CD8-positive, alpha-beta memory T cell (primary cell): ENCODE results near the gene LIN52. TPM values are rescaled to one million over a fixed set of nuclear protein-coding genes. Genes with fewer than 3 reads are reported as not detected.
"Not testable (repeated sequence)": the region's sequence is repeated elsewhere in the genome, so short reads cannot be mapped to it uniquely, and the experiment has no call there.

ENCODE experiments used
- CTCF ChIA-PET: fragments of 350-600 bp; sonication (Branson Sonifier 250); formaldehyde crosslinking; loops from one replicate; lab custom pipeline; 2021; ENCODE audit warnings: antibody characterized with exemption; lab: Charles Lee
- POLR2A ChIA-PET: fragments of 350-600 bp; sonication (Branson Sonifier 250); formaldehyde crosslinking; loops from one replicate; lab custom pipeline; 2021; ENCODE audit warnings: antibody characterized with exemption; lab: Charles Lee
- DNase-seq, 5 donors: peaks; one replicate each; pipeline versions ENCODE4 v3.0.0 to v3.0.0-alpha.2; 2020 to 2022; ENCODE audit warnings: mixed read lengths in 1 of 5
- H3K27ac ChIP-seq: one replicate; pipeline ENCODE4 v1.7.0; 2013; ENCODE audit warnings: low read depth, mild to moderate bottlenecking, low read length, moderate library complexity
- H3K27me3 ChIP-seq: 2 replicates; pipeline ENCODE4 v1.7.0; 2013; ENCODE audit warnings: low read length, mild to moderate bottlenecking; ENCODE audit not compliant: insufficient read depth, poor library complexity, severe bottlenecking
- H3K36me3 ChIP-seq: 2 replicates; pipeline ENCODE4 v1.7.0; 2013; ENCODE audit warnings: mild to moderate bottlenecking, low read length, moderate library complexity; ENCODE audit not compliant: insufficient read depth
- H3K4me1 ChIP-seq: 2 replicates; pipeline ENCODE4 v1.7.0; 2013; ENCODE audit warnings: mild to moderate bottlenecking, low read length, moderate library complexity; ENCODE audit not compliant: insufficient read depth
- H3K4me3 ChIP-seq: 2 replicates; pipeline ENCODE4 v1.7.0; 2013; ENCODE audit warnings: mild to moderate bottlenecking, low read length
- H3K9me3 ChIP-seq: 2 replicates; pipeline ENCODE4 v1.7.0; 2013; ENCODE audit warnings: mild to moderate bottlenecking, low read length
- H3K27ac Mint-ChIP-seq, 8 donors: one replicate each; pipeline ENCODE4 v1.8.0; 2020 to 2021; ENCODE audit warnings: mixed read lengths in 8 of 8, mild to moderate bottlenecking in 6 of 8, inconsistent platforms in 3 of 8, moderate library complexity in 3 of 8
- H3K27me3 Mint-ChIP-seq, 2 donors: one replicate each; pipeline ENCODE4 v1.8.0; 2020 to 2021; ENCODE audit warnings: mixed read lengths in 2 of 2, mild to moderate bottlenecking in 1 of 2, moderate library complexity in 1 of 2
- H3K36me3 Mint-ChIP-seq, 3 donors: one replicate each; pipeline ENCODE4 v1.8.0; 2020 to 2021; ENCODE audit warnings: mixed read lengths in 3 of 3, inconsistent platforms in 1 of 3, mild to moderate bottlenecking in 1 of 3
- H3K4me1 Mint-ChIP-seq, 3 donors: one replicate each; pipeline ENCODE4 v1.8.0; 2020 to 2021; ENCODE audit warnings: mixed read lengths in 3 of 3, inconsistent platforms in 1 of 3, mild to moderate bottlenecking in 1 of 3
- H3K4me3 Mint-ChIP-seq, 7 donors: one replicate each; pipeline ENCODE4 v1.8.0; 2020 to 2021; ENCODE audit warnings: mixed read lengths in 7 of 7, mild to moderate bottlenecking in 6 of 7, moderate library complexity in 4 of 7, inconsistent platforms in 2 of 7
- H3K9me3 Mint-ChIP-seq, 5 donors: one replicate each; pipeline ENCODE4 v1.8.0; 2020 to 2022; ENCODE audit warnings: mixed read lengths in 5 of 5, mild to moderate bottlenecking in 3 of 5, moderate library complexity in 2 of 5, inconsistent platforms in 1 of 5
- polyA plus RNA-seq: library from polyadenylated mRNA; unstranded; fragments of 300-500 nt; fragmentation: Illumina TruSeq; gene quantifications from one replicate; pipeline ENCODE4 v1.2.3, GENCODE V29; 2021
- total RNA-seq, 2 experiments: library from RNA; stranded (reverse); gene quantifications; one replicate each; pipeline ENCODE4 v1.2.3, GENCODE V29; 2021

LIN52 gene
- total and polyA plus RNA-seq, 3 experiments from 2014 or later = 13.9 to 19.3 (median 17.7) TPM

- POLR2A ChIA-PET = interaction anchor here (0.5 to 1.0 kb wide), 4 partner anchors 134 to 1898 kb away, joined by 3 read pairs; partner anchors contain the start of genes ACOT2, COQ6 and FAM161B
- Mint-ChIP-seq H3K4me1 (peaks cover 32 to 44% (median 33%) of the 10 kb centered on the region in 3 donors), H3K27me3 (peaks cover 0 to 5% of the 10 kb centered on the region in 2 donors), H3K9me3 (no peaks in the 10 kb centered on the region), H3K27ac (peak overlapping the region; percentile 80 to 99 (median 97)), H3K36me3 (peaks cover 0 to 12% (median 7%) of the 10 kb centered on the region in 3 donors), H3K4me3 (peak overlapping the region; percentile 86 to 100 (median 99))
- CTCF ChIA-PET = interaction anchor here (1.0 kb wide), 1 partner anchor 12 kb away, joined by 3 read pairs; no protein-coding TSS in a partner anchor
- Histone ChIP-seq H3K4me1 (peaks cover 26% of the 10 kb centered on the region), H3K27ac (peak overlapping the region; percentile 68), H3K4me3 (peak overlapping the region; percentile 84), H3K27me3 (no peaks in the 10 kb centered on the region), H3K9me3 (no peaks in the 10 kb centered on the region), H3K36me3 (no peaks in the 10 kb centered on the region)
- DNase-seq = no peak
These were observed 926 bp upstream of the LIN52 start for GRCh38 chr14:74083784-74084276.

GRCh38 chr14:74085047-74085637, 386 bp downstream of the LIN52 start:
- CTCF ChIA-PET = no interaction called here
- peaks cover 4 to 16% (median 10%) of the 10 kb centered on the region in 3 donors for H3K36me3 Mint-ChIP-seq
- H3K27me3 ChIP-seq = no peaks in the 10 kb centered on the region

GRCh38 chr14:74085828-74086227, 1.1 kb downstream of the LIN52 start:
- peaks cover 4 to 19% (median 7%) of the 10 kb centered on the region in 3 donors for H3K36me3 Mint-ChIP-seq
- ChIA-PET CTCF (no interaction called here), POLR2A (no interaction called here)
- Histone ChIP-seq H3K9me3 (no peaks in the 10 kb centered on the region), H3K4me1 (peaks cover 26% of the 10 kb centered on the region), H3K27me3 (no peaks in the 10 kb centered on the region), H3K27ac (peak overlapping the region; percentile 64), H3K4me3 (peak overlapping the region; percentile 80), H3K36me3 (no peaks in the 10 kb centered on the region)
- DNase-seq = no peak
- peaks cover 37 to 55% (median 44%) of the 10 kb centered on the region in 3 donors for H3K4me1 Mint-ChIP-seq
- peaks cover 0 to 5% of the 10 kb centered on the region in 2 donors for H3K27me3 Mint-ChIP-seq
- H3K27ac Mint-ChIP-seq = peak overlapping the region in 5 of 8 donors; percentile 82 to 99 (median 97)
- no peaks in the 10 kb centered on the region for H3K9me3 Mint-ChIP-seq
- H3K4me3 Mint-ChIP-seq = peak overlapping the region; percentile 86 to 100 (median 99)

More at GRCh38 chr14:74085047-74085637, 386 bp downstream of the LIN52 start:
- Mint-ChIP-seq H3K4me3 (peak overlapping the region; percentile 86 to 100 (median 99)), H3K9me3 (no peaks in the 10 kb centered on the region), H3K27ac (peak overlapping the region; percentile 80 to 99 (median 97)), H3K27me3 (peaks cover 0 to 5% of the 10 kb centered on the region in 2 donors), H3K4me1 (peaks cover 37 to 53% (median 41%) of the 10 kb centered on the region in 3 donors)
- Histone ChIP-seq H3K27ac (peak overlapping the region; percentile 64), H3K9me3 (no peaks in the 10 kb centered on the region), H3K36me3 (no peaks in the 10 kb centered on the region), H3K4me1 (peaks cover 26% of the 10 kb centered on the region), H3K4me3 (peak overlapping the region; percentile 80)
- POLR2A ChIA-PET = interaction anchor here (0.5 to 1.0 kb wide), 2 partner anchors 100 to 516 kb away, joined by 3 to 5 read pairs; partner anchors contain the start of gene ACOT2
- no peak for DNase-seq

- CTCF ChIA-PET = no interaction called here
- peaks cover 0 to 5% of the 10 kb centered on the region in 2 donors for H3K27me3 Mint-ChIP-seq
- H3K36me3 ChIP-seq = no peaks in the 10 kb centered on the region
- POLR2A ChIA-PET = no interaction called here
- DNase-seq = no peak
- H3K27me3 ChIP-seq = no peaks in the 10 kb centered on the region
- H3K9me3 Mint-ChIP-seq = no peaks in the 10 kb centered on the region
- no peak overlapping the region for H3K27ac ChIP-seq
- no peak overlapping the region for H3K4me3 ChIP-seq
- peaks cover 4 to 25% (median 8%) of the 10 kb centered on the region in 3 donors for H3K36me3 Mint-ChIP-seq
- H3K9me3 ChIP-seq = no peaks in the 10 kb centered on the region
- H3K4me1 Mint-ChIP-seq = peaks cover 23 to 35% (median 25%) of the 10 kb centered on the region in 3 donors
- peaks cover 16% of the 10 kb centered on the region for H3K4me1 ChIP-seq
- H3K27ac Mint-ChIP-seq = peak overlapping the region in 5 of 8 donors; percentile 0 to 59 (median 27)
- no peak overlapping the region for H3K4me3 Mint-ChIP-seq
These were observed 4.7 kb downstream of the LIN52 start for GRCh38 chr14:74089251-74090020.

- CTCF ChIA-PET = no interaction called here
These were observed 20.6 kb downstream of the LIN52 start for GRCh38 chr14:74105381-74105780.

GRCh38 chr14:74109369-74109768, 24.6 kb downstream of the LIN52 start:
- no peak for DNase-seq
- H3K4me1 ChIP-seq = no peaks in the 10 kb centered on the region
- Mint-ChIP-seq H3K4me3 (no peak overlapping the region), H3K36me3 (peaks cover 6 to 48% (median 18%) of the 10 kb centered on the region in 3 donors), H3K27ac (no peak overlapping the region), H3K9me3 (no peaks in the 10 kb centered on the region), H3K27me3 (no peaks in the 10 kb centered on the region), H3K4me1 (peaks cover 0 to 4% (median under 1%) of the 10 kb centered on the region in 3 donors)
- no peaks in the 10 kb centered on the region for H3K9me3 ChIP-seq
- ChIA-PET POLR2A (no interaction called here), CTCF (interaction anchor here (1.3 kb wide), 1 partner anchor 13 kb away, joined by 4 read pairs; no protein-coding TSS in a partner anchor)
- no peak overlapping the region for H3K4me3 ChIP-seq
- no peak overlapping the region for H3K27ac ChIP-seq
- no peaks in the 10 kb centered on the region for H3K27me3 ChIP-seq
- no peaks in the 10 kb centered on the region for H3K36me3 ChIP-seq

More at GRCh38 chr14:74105381-74105780, 20.6 kb downstream of the LIN52 start:
- POLR2A ChIA-PET = no interaction called here
- peaks cover 6 to 58% (median 17%) of the 10 kb centered on the region in 3 donors for H3K36me3 Mint-ChIP-seq
- no peak overlapping the region for H3K4me3 Mint-ChIP-seq
- H3K4me1 ChIP-seq = no peaks in the 10 kb centered on the region
- H3K27ac Mint-ChIP-seq = no peak overlapping the region
- no peaks in the 10 kb centered on the region for H3K36me3 ChIP-seq
- no peak overlapping the region for H3K27ac ChIP-seq
- H3K9me3 ChIP-seq = no peaks in the 10 kb centered on the region
- H3K9me3 Mint-ChIP-seq = no peaks in the 10 kb centered on the region
- H3K4me3 ChIP-seq = no peak overlapping the region
- H3K4me1 Mint-ChIP-seq = peaks cover 0 to 4% (median 2%) of the 10 kb centered on the region in 3 donors
- DNase-seq = no peak
- no peaks in the 10 kb centered on the region for H3K27me3 Mint-ChIP-seq
- no peaks in the 10 kb centered on the region for H3K27me3 ChIP-seq

GRCh38 chr14:74111395-74112216, 26.9 kb downstream of the LIN52 start:
- H3K27ac ChIP-seq, H3K4me3 Mint-ChIP-seq, H3K9me3 Mint-ChIP-seq, H3K4me1 Mint-ChIP-seq, H3K4me1 ChIP-seq, H3K27me3 Mint-ChIP-seq, H3K4me3 ChIP-seq, H3K27me3 ChIP-seq, H3K9me3 ChIP-seq, POLR2A ChIA-PET, H3K36me3 ChIP-seq, H3K27ac Mint-ChIP-seq: not testable (repeated sequence)
- H3K36me3 Mint-ChIP-seq = peaks cover 6 to 36% (median 21%) of the 10 kb centered on the region in 3 donors
- peak in 2 of 5 donors; percentile 20 to 25 for DNase-seq
- CTCF ChIA-PET = interaction anchor here (0.6 to 1.7 kb wide), 5 partner anchors 17 to 163 kb away, joined by 3 to 5 read pairs (median 3); no protein-coding TSS in a partner anchor
